A549 treated with Mapracorat at 1 μM for 4 hours (cell line): Measurements from ENCODE around the gene LIPJ. TPM values are rescaled to one million over a fixed set of nuclear protein-coding genes. Genes with fewer than 3 reads are reported as not detected.

Experiments used
- total RNA-seq: library from RNA; stranded (reverse); fragments of 200-300 nt; extraction: Qiagen RNA extraction; gene quantifications from 5 replicates; pipeline ENCODE4 v1.2.3, GENCODE V29; 2022

Gene LIPJ
- total RNA-seq: not detected in 5 replicates

GRCh38 chr10:88586462-88586861 lies at the start of gene LIPJ:
LIPJ (plus strand) TSS chr10:88586762; CDS start chr10:88590688, 3,926 bp downstream.

GRCh38 chr10:88582806-88583583 lies 3.6 kb upstream of the LIPJ start, which contains the start of gene RNLS:
RNLS (minus strand) TSS chr10:88583318.

Other genes starting within 250 kb of the LIPJ start
- gene RNLS, start 3.4 kb upstream of the LIPJ start, total RNA-seq: 7.5 to 9.8 TPM (median 8.2 TPM) in 5 replicates
- gene LIPF, start 77.7 kb downstream of the LIPJ start, total RNA-seq: not detected in 5 replicates
- not detected in 5 replicates for gene LIPK, start 119.5 kb downstream of the LIPJ start, total RNA-seq
- gene LIPN, start 173.3 kb downstream of the LIPJ start, total RNA-seq: not detected in 5 replicates
- not detected in 5 replicates for gene LIPM, start 216.0 kb downstream of the LIPJ start, total RNA-seq